HEK293 (cell line): ENCODE results near the gene KCNK15.

ENCODE experiments used
- CTCF ChIA-PET: fragments of 350-600 bp; formaldehyde crosslinking; extraction: SDS; loops from one replicate; lab custom pipeline; 2021; ENCODE audit warnings: antibody characterized with exemption; lab: Yijun Ruan, JAX
- POLR2A ChIA-PET: fragments of 300-600 bp; formaldehyde crosslinking; extraction: SDS; loops from one replicate; lab custom pipeline; 2020; ENCODE audit warnings: antibody characterized with exemption, inconsistent platforms; lab: Yijun Ruan, JAX
- H3K27ac ChIP-seq: fragments of 200-500 bp; sonication (Bioruptor generic); 2 replicates; pipeline ENCODE4 v1.5.1; 2014; ENCODE audit warnings: low read depth, low read length, control low read depth, inconsistent platforms; ENCODE audit errors: extremely low read depth
- H3K36me3 ChIP-seq, 2 experiments: fragments of 200-500 bp in 1 of 2; sonication (Bioruptor generic) in 1 of 2; 1 replicate in 1 of 2; 2 replicates in 1 of 2; pipeline ENCODE4 v1.5.1; 2014 to 2017; ENCODE audit warnings: inconsistent platforms in 2 of 2, low read length in 2 of 2; ENCODE audit not compliant: control insufficient read depth in 2 of 2, insufficient read depth in 1 of 2
- H3K4me1 ChIP-seq: fragments of 200-500 bp; sonication (Bioruptor generic); 2 replicates; pipeline ENCODE4 v1.5.1; 2014; ENCODE audit warnings: mild to moderate bottlenecking, low read length, inconsistent platforms; ENCODE audit not compliant: control insufficient read depth, insufficient read depth
- H3K4me3 ChIP-seq: 2 replicates; pipeline ENCODE4 v1.5.1; 2011; ENCODE audit warnings: low read depth, mild to moderate bottlenecking, control low read depth, low read length, moderate library complexity
- H3K9me3 ChIP-seq: fragments of 200-500 bp; sonication (Bioruptor generic); 2 replicates; pipeline ENCODE4 v1.5.1; 2014; ENCODE audit warnings: low read depth, low read length, inconsistent platforms; ENCODE audit not compliant: control insufficient read depth, insufficient read depth
- GFI1B ChIP-seq: fragments of 450-650 bp; formaldehyde crosslinking; IDR thresholded peaks from 2 replicates; pipeline ENCODE4 v1.5.1; 2016; ENCODE audit warnings: missing biosample characterization, missing genetic modification characterization
- KLF10 ChIP-seq: fragments of 450-650 bp; IDR thresholded peaks from 2 replicates; pipeline ENCODE4 v1.5.1; 2018; ENCODE audit warnings: missing biosample characterization, mild to moderate bottlenecking, missing genetic modification characterization
- PRDM10 ChIP-seq: fragments of 450-650 bp; formaldehyde crosslinking; IDR thresholded peaks from 2 replicates; pipeline ENCODE4 v1.5.1; 2016; ENCODE audit warnings: missing biosample characterization, missing genetic modification characterization
- PRDM6 ChIP-seq: fragments of 450-650 bp; formaldehyde crosslinking; IDR thresholded peaks from 2 replicates; pipeline ENCODE4 v1.5.1; 2017; ENCODE audit warnings: missing biosample characterization, missing genetic modification characterization
- SETDB1 ChIP-seq: IDR thresholded peaks from one replicate; pipeline ENCODE4 v1.6.1; 2017; ENCODE audit warnings: mild to moderate bottlenecking, low read length, moderate library complexity, mixed read lengths; ENCODE audit not compliant: insufficient read length
- SP7 ChIP-seq: fragments of 450-650 bp; formaldehyde crosslinking; IDR thresholded peaks from 2 replicates; pipeline ENCODE4 v1.5.1; 2016; ENCODE audit warnings: missing biosample characterization, missing genetic modification characterization
- ZBTB7A ChIP-seq: fragments of 450-650 bp; formaldehyde crosslinking; IDR thresholded peaks from 2 replicates; pipeline ENCODE4 v1.5.1; 2016; ENCODE audit warnings: low read depth, missing biosample characterization, missing genetic modification characterization
- ZNF114 ChIP-seq: fragments of 450-650 bp; formaldehyde crosslinking; IDR thresholded peaks from 2 replicates; pipeline ENCODE4 v1.5.0; 2017; ENCODE audit warnings: missing biosample characterization, missing genetic modification characterization
- ZNF239 ChIP-seq: fragments of 450-650 bp; formaldehyde crosslinking; IDR thresholded peaks from 2 replicates; pipeline ENCODE4 v1.5.1; 2016; ENCODE audit warnings: missing biosample characterization, missing genetic modification characterization
- ZNF280C ChIP-seq: fragments of 450-650 bp; formaldehyde crosslinking; IDR thresholded peaks from 2 replicates; pipeline ENCODE4 v1.5.1; 2016; ENCODE audit warnings: missing biosample characterization, missing genetic modification characterization
- ZNF335 ChIP-seq: fragments of 450-650 bp; formaldehyde crosslinking; conservative IDR thresholded peaks from 2 replicates; pipeline ENCODE4 v1.5.1; 2016; ENCODE audit warnings: missing biosample characterization, missing genetic modification characterization
- ZNF366 ChIP-seq: fragments of 450-650 bp; formaldehyde crosslinking; conservative IDR thresholded peaks from 2 replicates; pipeline ENCODE4 v1.5.1; 2016; ENCODE audit warnings: missing biosample characterization, missing genetic modification characterization
- ZNF449 ChIP-seq: fragments of 450-650 bp; formaldehyde crosslinking; IDR thresholded peaks from 2 replicates; pipeline ENCODE4 v1.5.1; 2017; ENCODE audit warnings: missing biosample characterization, mild to moderate bottlenecking, missing genetic modification characterization, moderate library complexity
- ZNF510 ChIP-seq: fragments of 450-650 bp; formaldehyde crosslinking; IDR thresholded peaks from 2 replicates; pipeline ENCODE4 v1.5.1; 2018; ENCODE audit warnings: mild to moderate bottlenecking, missing genetic modification characterization, missing biosample characterization; ENCODE audit not compliant: insufficient replicate concordance
- ZNF513 ChIP-seq: fragments of 450-650 bp; IDR thresholded peaks from 2 replicates; pipeline ENCODE4 v1.5.1; 2018; ENCODE audit warnings: missing biosample characterization, missing genetic modification characterization
- ZNF514 ChIP-seq: fragments of 450-650 bp; formaldehyde crosslinking; IDR thresholded peaks from 2 replicates; pipeline ENCODE4 v1.5.1; 2016; ENCODE audit warnings: missing biosample characterization, missing genetic modification characterization
- ZNF626 ChIP-seq: fragments of 450-650 bp; sonication (Bioruptor Pico); formaldehyde crosslinking; IDR thresholded peaks from 2 replicates; pipeline ENCODE4 v1.5.1; 2018; ENCODE audit warnings: missing biosample characterization, missing genetic modification characterization, inconsistent platforms
- ZNF639 ChIP-seq: fragments of 450-650 bp; formaldehyde crosslinking; IDR thresholded peaks from 2 replicates; pipeline ENCODE4 v1.5.1; 2016; ENCODE audit warnings: missing biosample characterization, missing genetic modification characterization
- ZNF654 ChIP-seq: fragments of 450-650 bp; formaldehyde crosslinking; IDR thresholded peaks from 2 replicates; pipeline ENCODE4 v1.5.1; 2016; ENCODE audit warnings: low read depth, missing biosample characterization, missing genetic modification characterization
- ZSCAN23 ChIP-seq: fragments of 450-650 bp; formaldehyde crosslinking; IDR thresholded peaks from 2 replicates; pipeline ENCODE4 v1.5.1; 2016; ENCODE audit warnings: missing biosample characterization, missing genetic modification characterization
- ZSCAN30 ChIP-seq: fragments of 450-650 bp; IDR thresholded peaks from 2 replicates; pipeline ENCODE4 v1.5.1; 2018; ENCODE audit warnings: missing biosample characterization, mild to moderate bottlenecking, missing genetic modification characterization, moderate library complexity
- ZSCAN5A ChIP-seq: fragments of 450-650 bp; formaldehyde crosslinking; IDR thresholded peaks from 2 replicates; pipeline ENCODE4 v1.5.1; 2016; ENCODE audit warnings: missing biosample characterization, missing genetic modification characterization

KCNK15 gene

GRCh38 chr20:44714701-44715498 lies 30.8 kb upstream of the KCNK15 start, which contains the start of gene CCN5:
Gene CCN5 (plus strand): TSS chr20:44715369. CDS start chr20:44715391, 22 bp downstream.
- no peaks in the 10 kb centered on the region for H3K9me3 ChIP-seq
- TF ChIP-seq ZSCAN5A (0 out of 2 replicates have a peak, but pooled peaks have one; percentile 31), PRDM6 (tag by site-specific recombination) (no peak), ZNF366 (tag by site-specific recombination) (no peak), ZNF510 (no peak), ZNF639 (no peak), ZNF280C (tag by site-specific recombination) (no peak), ZNF654 (no peak), ZNF626 (no peak), SETDB1 (no peak), ZNF449 (peak; percentile 51; the same call in 1 of the 2 replicates), ZNF514 (tag by site-specific recombination) (no peak), ZNF335 (peak; percentile 99), SP7 (peak; percentile 44), ZSCAN23 (tag by site-specific recombination) (no peak), PRDM10 (tag by site-specific recombination) (peak; percentile 51; the same call in 1 of the 2 replicates), KLF10 (tag by site-specific recombination) (peak; percentile 96), ZNF513 (tag by site-specific recombination) (no peak), GFI1B (tag by site-specific recombination) (no peak), ZNF114 (tag by site-specific recombination) (no peak), ZBTB7A (tag by site-specific recombination) (no peak), ZNF239 (peak; percentile 70; the same call in 1 of the 2 replicates), ZSCAN30 (tag by site-specific recombination) (0 out of 2 replicates have a peak, but pooled peaks have one; percentile 32)

More at GRCh38 chr20:44714701-44715498, 30.8 kb upstream of the KCNK15 start, which contains the start of gene CCN5:
- ChIA-PET POLR2A (interaction anchor here (1.2 kb wide), 2 partner anchors 17 to 23 kb away, joined by 3 to 5 read pairs; no protein-coding TSS in a partner anchor), CTCF (interaction anchor here (0.7 to 1.4 kb wide), 8 partner anchors 9 to 35 kb away, joined by 3 to 5 read pairs (median 3); no protein-coding TSS in a partner anchor)
- H3K4me1 ChIP-seq: no peaks in the 10 kb centered on the region
- H3K27ac ChIP-seq: no peak within 1 kb of the TSS
- H3K4me3 ChIP-seq: no peak within 1 kb of the TSS
- peaks cover 0 to 3% of the 10 kb centered on the region in 2 experiments; a peak in 1 of 3 replicates for H3K36me3 ChIP-seq
